Activated T-helper 2 cell treated with anti-CD3 and anti-CD28 coated beads, Interferon-gamma antibody, Interleukin-2, Interleukin-4, amounts not matched to agents 10 μg/mL and 5 μg/mL and 100 μg/mL, durations not matched to agents 14 hours and 24 hours and 36 hours (primary cell): ENCODE measurements around the gene AP4M1. TPM values are rescaled to one million over a fixed set of nuclear protein-coding genes. Genes with fewer than 3 reads are reported as not detected.
A peak's percentile ranks its signal among the peaks of the same experiment; 100 is the strongest.
"Not testable (repeated sequence)": the region's sequence is repeated elsewhere in the genome, so short reads cannot be mapped to it uniquely, and the experiment has no call there.

Experiments
- DNase-seq: peaks from one replicate; pipeline ENCODE4 v3.0.0; 2021; ENCODE audit warnings: low spot score
- H3K27ac Mint-ChIP-seq: one replicate; pipeline ENCODE4 v1.8.0; 2021; ENCODE audit warnings: mixed read lengths
- H3K27me3 Mint-ChIP-seq: one replicate; pipeline ENCODE4 v1.8.0; 2021; ENCODE audit warnings: low read depth, mixed read lengths
- H3K36me3 Mint-ChIP-seq: one replicate; pipeline ENCODE4 v1.8.0; 2021; ENCODE audit warnings: low read depth, mixed read lengths
- H3K4me1 Mint-ChIP-seq: one replicate; pipeline ENCODE4 v1.8.0; 2021; ENCODE audit warnings: low read depth, mixed read lengths
- H3K4me3 Mint-ChIP-seq: one replicate; pipeline ENCODE4 v1.8.0; 2021; ENCODE audit warnings: low read depth, mild to moderate bottlenecking, moderate library complexity, mixed read lengths
- H3K9me3 Mint-ChIP-seq: one replicate; pipeline ENCODE4 v1.8.0; 2021; ENCODE audit warnings: mixed read lengths
- intact Hi-C: fragments of 100-400 bp; cut with micrococcal nuclease; formaldehyde crosslinking; loops from one replicate; pipeline ENCODE4 v1.15.1; 2023
- total RNA-seq: library from RNA; stranded (reverse); gene quantifications from 2 replicates; pipeline ENCODE4 v1.2.3, GENCODE V29; 2022

The AP4M1 gene
- total RNA-seq, 1 donor from 2014 or later, result 12.2 TPM

DNA sequence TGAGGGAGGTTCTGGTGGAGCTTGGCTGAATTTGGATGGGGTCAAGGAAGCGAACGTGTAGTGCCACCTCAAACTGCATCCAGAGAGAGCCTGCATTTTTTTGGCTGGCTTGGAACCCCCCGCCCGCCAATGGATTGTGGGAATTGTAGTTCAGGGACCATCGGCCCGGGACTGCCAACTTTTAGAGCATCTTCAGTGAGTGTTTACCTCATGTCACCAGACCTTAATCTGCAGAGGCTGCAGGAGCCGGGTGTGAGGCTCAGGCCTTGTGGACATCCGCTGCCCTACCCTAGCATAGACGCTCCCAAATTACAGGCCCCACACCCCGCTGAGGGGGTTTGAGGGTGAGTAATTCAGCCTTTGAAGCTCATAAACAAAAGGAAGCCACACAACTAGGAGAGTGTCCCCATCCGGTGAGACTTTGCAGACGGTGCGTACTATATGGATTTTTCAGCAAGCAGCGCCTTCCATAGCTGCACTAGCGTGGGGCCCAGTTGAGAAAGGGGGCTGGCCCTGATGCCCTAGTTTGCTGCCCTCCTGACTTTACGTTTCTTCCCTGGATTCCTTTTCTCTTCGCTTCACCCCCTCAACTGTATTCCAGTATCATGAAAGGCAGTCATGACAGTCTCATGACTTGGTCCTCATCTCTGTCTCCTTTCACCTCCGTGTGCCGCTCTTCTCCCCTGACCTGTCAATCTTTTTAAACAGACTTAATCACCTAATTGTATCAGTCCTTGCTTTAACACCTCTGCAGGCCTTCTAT is 18.7 kb downstream of the AP4M1 start:
- peak overlapping the region; percentile 90 for H3K27ac Mint-ChIP-seq
- no peaks in the 10 kb centered on the region for H3K27me3 Mint-ChIP-seq
- DNase-seq, result peak; percentile 70
- peaks cover 19% of the 10 kb centered on the region for H3K4me1 Mint-ChIP-seq
- H3K9me3 Mint-ChIP-seq, result no peaks in the 10 kb centered on the region
- intact Hi-C loops, result loop anchor here (1.0 to 10.0 kb wide), 4 partner anchors 7 to 205 kb away; partner anchors contain the start of genes AP4M1, MCM7 and TRIM4
- H3K4me3 Mint-ChIP-seq, result peak overlapping the region; percentile 97
- peaks cover 35% of the 10 kb centered on the region for H3K36me3 Mint-ChIP-seq

- Mint-ChIP-seq H3K27ac (peak overlapping the region; percentile 90), H3K9me3 (no peaks in the 10 kb centered on the region), H3K36me3 (peaks cover 37% of the 10 kb centered on the region), H3K4me3 (peak overlapping the region; percentile 97), H3K4me1 (peaks cover 23% of the 10 kb centered on the region), H3K27me3 (no peaks in the 10 kb centered on the region)
- intact Hi-C loops, result loop anchor here (1.0 to 10.0 kb wide), 3 partner anchors 19 to 206 kb away; partner anchors contain the start of genes AP4M1, MCM7 and TRIM4
- DNase-seq, result no peak
Measured at GRCh38 chr7:100120733-100121036, 19.2 kb downstream of the AP4M1 start.

DNA sequence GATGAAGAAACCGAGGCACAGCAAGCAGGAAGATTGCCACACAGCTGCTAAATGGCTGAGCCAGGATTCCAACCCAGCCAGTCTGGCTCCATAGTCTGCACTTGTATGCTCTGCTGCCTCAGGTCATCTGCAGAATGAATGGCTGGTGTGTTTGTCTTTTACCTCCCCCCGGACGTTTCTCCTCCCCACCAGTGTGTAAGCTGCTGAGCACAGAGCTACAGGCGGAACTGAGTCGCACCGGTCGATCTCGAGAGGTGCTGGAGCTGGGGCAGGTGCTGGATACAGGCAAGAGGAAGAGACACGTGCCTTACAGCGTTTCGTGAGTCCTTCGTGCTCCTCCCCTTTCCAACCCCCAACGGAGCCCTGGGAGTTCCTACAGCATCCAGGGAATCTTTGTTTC is 20.6 kb downstream of the AP4M1 start:
- H3K9me3 Mint-ChIP-seq, result no peaks in the 10 kb centered on the region
- no peak overlapping the region for H3K4me3 Mint-ChIP-seq
- intact Hi-C loops, result loop anchor here (10.0 kb wide), 1 partner anchor 207 kb away; the partner anchor contains the start of gene TRIM4
- peaks cover 24% of the 10 kb centered on the region for H3K4me1 Mint-ChIP-seq
- no peak overlapping the region for H3K27ac Mint-ChIP-seq
- H3K27me3 Mint-ChIP-seq, result no peaks in the 10 kb centered on the region
- DNase-seq, result no peak
- H3K36me3 Mint-ChIP-seq, result peaks cover 35% of the 10 kb centered on the region

DNA sequence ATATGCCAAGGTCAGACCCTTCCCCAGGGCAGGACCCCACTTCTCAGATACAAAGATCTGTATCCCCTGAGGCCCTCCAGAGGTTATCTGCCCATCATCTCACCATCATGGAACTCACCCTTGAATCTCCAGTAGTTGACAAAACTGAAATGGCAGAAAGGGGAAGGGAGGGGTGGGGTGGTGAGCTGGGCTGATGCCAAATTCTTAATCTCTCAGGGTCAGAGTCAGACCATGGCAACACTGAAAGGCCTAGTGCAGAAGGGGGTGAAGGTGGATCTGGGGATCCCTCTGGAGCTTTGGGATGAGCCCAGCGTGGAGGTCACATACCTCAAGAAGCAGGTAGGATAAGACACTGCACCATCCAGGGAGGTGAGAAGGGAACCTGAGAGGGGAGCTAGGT is 21.1 kb downstream of the AP4M1 start:
- Mint-ChIP-seq H3K27me3 (no peaks in the 10 kb centered on the region), H3K36me3 (peaks cover 35% of the 10 kb centered on the region), H3K4me3 (no peak overlapping the region), H3K9me3 (no peaks in the 10 kb centered on the region), H3K27ac (no peak overlapping the region), H3K4me1 (peaks cover 24% of the 10 kb centered on the region)
- DNase-seq, result no peak
- intact Hi-C loops, result loop anchor here (10.0 kb wide), 1 partner anchor 208 kb away; the partner anchor contains the start of gene TRIM4

- no peaks in the 10 kb centered on the region for H3K9me3 Mint-ChIP-seq
- no peak for DNase-seq
- H3K4me3 Mint-ChIP-seq, result peak overlapping the region; percentile 99
- peak overlapping the region; percentile 50 for H3K27ac Mint-ChIP-seq
- peaks cover 29% of the 10 kb centered on the region for H3K36me3 Mint-ChIP-seq
- H3K27me3 Mint-ChIP-seq, result no peaks in the 10 kb centered on the region
- H3K4me1 Mint-ChIP-seq, result peaks cover 25% of the 10 kb centered on the region
- intact Hi-C loops, result loop anchor here (10.0 kb wide), 1 partner anchor 210 kb away; the partner anchor contains the start of gene TRIM4
Measured at GRCh38 chr7:100124301-100125230, 23.1 kb downstream of the AP4M1 start.

DNA sequence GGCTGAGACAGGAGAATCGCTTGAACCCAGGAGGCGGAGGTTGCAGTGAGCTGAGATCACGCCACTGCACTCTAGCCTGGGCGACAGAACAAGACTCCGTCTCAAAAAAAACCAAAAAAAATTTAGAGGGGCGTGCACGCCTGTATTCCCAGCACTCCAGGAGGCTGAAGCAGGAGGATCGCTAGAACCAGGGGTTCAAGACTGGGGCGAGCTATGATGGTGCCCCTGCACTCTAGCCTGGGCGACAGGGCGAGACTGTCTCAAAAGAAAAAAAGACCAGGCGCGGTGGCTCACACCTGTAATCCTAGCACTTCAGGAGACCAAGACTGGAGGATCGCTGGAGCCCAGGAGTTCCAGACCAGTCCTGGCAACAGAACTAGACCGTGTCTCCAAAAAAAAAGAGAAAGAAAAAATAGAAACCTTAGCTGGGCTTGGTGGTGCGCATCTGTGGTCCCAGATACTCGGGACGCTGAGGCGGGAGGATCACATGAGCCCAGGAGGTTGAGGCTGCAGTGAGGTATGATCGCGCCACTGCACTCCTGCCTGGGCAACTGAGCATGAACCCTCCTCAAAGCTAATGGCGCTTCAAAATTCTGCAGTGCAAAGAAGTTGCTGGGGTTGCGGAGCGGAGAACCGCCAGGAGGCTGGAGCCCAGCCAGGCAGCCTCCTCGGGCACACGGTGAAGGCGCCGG is 24.9 kb downstream of the AP4M1 start:
- Mint-ChIP-seq H3K4me3 (peak overlapping the region; percentile 99), H3K27ac (peak overlapping the region; percentile 100), H3K27me3 (no peaks in the 10 kb centered on the region), H3K4me1 (peaks cover 22% of the 10 kb centered on the region), H3K9me3 (no peaks in the 10 kb centered on the region), H3K36me3 (peaks cover 29% of the 10 kb centered on the region)
- intact Hi-C loops, result loop anchor here (2.0 to 10.0 kb wide), 2 partner anchors 38 to 212 kb away; partner anchors contain the start of genes COPS6 and TRIM4
- DNase-seq, result no peak

- H3K36me3 Mint-ChIP-seq, result peaks cover 29% of the 10 kb centered on the region
- H3K27ac Mint-ChIP-seq, result peak within 1 kb of the TSS; percentile 100
- intact Hi-C loops, result loop anchor here (1.0 to 10.0 kb wide), 4 partner anchors 8 to 212 kb away; partner anchors contain the start of genes AP4M1, CNPY4, COPS6 and MCM7
- peak; percentile 88 for DNase-seq
- peak within 1 kb of the TSS; percentile 99 for H3K4me3 Mint-ChIP-seq
- no peaks in the 10 kb centered on the region for H3K27me3 Mint-ChIP-seq
- H3K9me3 Mint-ChIP-seq, result no peaks in the 10 kb centered on the region
- peaks cover 24% of the 10 kb centered on the region for H3K4me1 Mint-ChIP-seq
Measured at GRCh38 chr7:100126931-100127865, 25.8 kb downstream of the AP4M1 start, which contains the start of gene MBLAC1. MBLAC1 (plus strand) TSS chr7:100126967; CDS start chr7:100127396, 429 bp downstream.

DNA sequence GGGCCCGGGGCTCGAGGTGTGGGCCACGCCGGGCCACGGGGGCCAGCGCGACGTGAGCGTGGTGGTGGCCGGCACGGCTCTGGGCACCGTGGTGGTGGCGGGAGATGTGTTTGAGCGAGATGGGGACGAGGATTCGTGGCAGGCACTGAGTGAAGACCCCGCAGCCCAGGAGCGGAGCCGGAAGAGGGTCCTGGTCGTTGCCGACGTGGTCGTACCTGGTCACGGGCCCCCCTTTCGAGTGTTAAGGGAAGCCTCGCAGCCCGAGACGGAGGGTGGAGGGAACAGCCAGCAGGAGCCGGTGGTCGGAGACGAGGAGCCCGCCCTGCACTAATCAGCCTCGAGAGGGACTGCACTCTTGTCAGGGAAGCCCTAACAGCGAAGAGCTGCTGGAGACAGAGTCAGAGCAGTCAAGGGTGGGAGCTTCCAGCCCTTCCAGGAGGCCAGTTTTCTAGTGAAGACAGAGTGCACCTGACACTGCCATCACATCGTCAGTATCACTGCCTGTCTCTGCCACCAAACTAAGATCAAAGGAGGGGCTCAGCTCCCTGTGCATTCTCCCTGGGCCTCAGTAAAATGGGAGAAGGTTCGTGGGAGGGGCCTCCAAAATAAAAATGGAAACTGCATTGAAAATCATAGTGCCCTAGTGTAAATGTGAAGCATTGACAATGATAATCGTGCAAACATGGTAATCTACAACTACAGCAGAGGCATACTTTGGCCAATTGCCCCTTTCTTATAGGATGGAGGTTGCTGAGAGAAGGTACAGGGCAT is 26.6 kb downstream of the AP4M1 start:
- Mint-ChIP-seq H3K27me3 (no peaks in the 10 kb centered on the region), H3K27ac (peak overlapping the region; percentile 52), H3K4me3 (peak overlapping the region; percentile 77), H3K9me3 (no peaks in the 10 kb centered on the region), H3K4me1 (peaks cover 31% of the 10 kb centered on the region), H3K36me3 (peaks cover 22% of the 10 kb centered on the region)
- no peak for DNase-seq
- intact Hi-C loops, result loop anchor here (1.0 to 10.0 kb wide), 4 partner anchors 9 to 213 kb away; partner anchors contain the start of genes AP4M1, CNPY4, COPS6 and MCM7

DNA sequence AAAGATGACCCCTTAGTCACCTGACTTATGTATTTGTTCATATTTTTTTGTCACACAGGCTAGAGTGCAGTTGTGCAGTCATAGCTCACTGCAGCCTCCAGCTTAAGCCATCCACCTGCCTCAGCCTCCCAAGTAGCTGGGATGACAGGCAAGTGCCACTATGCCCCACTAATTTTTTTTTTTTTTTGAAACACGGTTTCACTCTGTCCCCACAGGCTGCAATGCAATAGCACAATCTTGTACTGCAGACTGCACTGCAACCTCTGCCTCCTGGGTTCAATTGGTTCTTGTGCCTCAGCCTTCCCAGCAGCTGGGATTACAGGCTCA is 27.2 kb downstream of the AP4M1 start:
- DNase-seq, result no peak
- peak overlapping the region; percentile 77 for H3K4me3 Mint-ChIP-seq
- peaks cover 20% of the 10 kb centered on the region for H3K36me3 Mint-ChIP-seq
- H3K27ac Mint-ChIP-seq, result no peak overlapping the region
- H3K27me3 Mint-ChIP-seq, result no peaks in the 10 kb centered on the region
- H3K9me3 Mint-ChIP-seq, result no peaks in the 10 kb centered on the region
- H3K4me1 Mint-ChIP-seq, result peaks cover 31% of the 10 kb centered on the region
- intact Hi-C loops, result loop anchor here (10.0 kb wide), 1 partner anchor 214 kb away; the partner anchor contains the start of gene TRIM4

DNA sequence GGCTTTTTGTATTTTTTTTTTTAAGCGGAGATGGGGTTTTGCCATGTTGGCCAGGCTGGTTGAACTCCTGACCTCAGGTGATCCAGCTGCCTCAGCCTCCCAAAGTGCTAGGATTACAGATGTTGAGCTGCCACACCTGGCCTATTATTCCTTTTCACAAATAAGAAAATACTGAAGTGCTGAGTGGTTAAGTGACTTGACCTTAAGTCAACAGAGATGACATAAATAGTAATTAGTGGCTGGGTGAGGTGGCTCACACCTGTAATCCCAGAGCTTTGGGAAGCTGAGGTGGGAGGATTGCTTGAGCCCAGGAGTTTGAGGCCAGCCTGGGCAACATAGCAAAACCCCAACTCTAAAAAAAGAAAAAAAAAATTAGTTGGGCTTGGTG is 28.8 kb downstream of the AP4M1 start:
- peaks cover 24% of the 10 kb centered on the region for H3K4me1 Mint-ChIP-seq
- not testable (repeated sequence) for H3K4me3 Mint-ChIP-seq, DNase-seq, H3K36me3 Mint-ChIP-seq, H3K27me3 Mint-ChIP-seq, H3K9me3 Mint-ChIP-seq, H3K27ac Mint-ChIP-seq
- intact Hi-C loops, result loop anchor here (5.0 to 10.0 kb wide), 2 partner anchors 138 to 215 kb away; no protein-coding TSS in a partner anchor
